Thyroid gland (tissue), 4 donors: ENCODE measurements around the gene PMS2.
"Not testable (repeated sequence)": the region's sequence is repeated elsewhere in the genome, so short reads cannot be mapped to it uniquely, and the experiment has no call there.

ENCODE experiments used
- CTCF ChIP-seq, 6 experiments: fragments of 200-600 bp in 3 of 6; fragments of 450-650 bp in 3 of 6; sonication (generic) in 3 of 6; IDR thresholded peaks; one replicate each; pipeline ENCODE4 v1.5.1; 2016 to 2019; ENCODE audit warnings: antibody characterized with exemption in 6 of 6, mild to moderate bottlenecking in 2 of 6, inconsistent platforms in 1 of 6, moderate library complexity in 1 of 6
- POLR2A ChIP-seq, 2 donors: fragments of 450-650 bp; IDR thresholded peaks; one replicate each; pipeline ENCODE4 v1.6.1; 2017; ENCODE audit warnings: antibody characterized with exemption in 2 of 2, mild to moderate bottlenecking in 2 of 2, moderate library complexity in 1 of 2

GRCh38 chr7:5987061-5987460 lies 21.8 kb downstream of the PMS2 start:
- not testable (repeated sequence) for TF ChIP-seq CTCF, POLR2A (IDR thresholded peaks at IDR 0.05)
